Esophagus squamous epithelium (tissue), 4 donors: ENCODE data around the gene KCNAB1.

Experiments used
- CTCF ChIP-seq, 6 experiments: fragments of 450-650 bp in 4 of 6; fragments of 200-600 bp in 2 of 6; sonication (generic) in 2 of 6; IDR thresholded peaks; one replicate each; pipeline ENCODE4 v1.5.1; 2016 to 2019; ENCODE audit warnings: antibody characterized with exemption in 6 of 6, mild to moderate bottlenecking in 4 of 6, moderate library complexity in 4 of 6
- POLR2A ChIP-seq, 4 donors: fragments of 450-650 bp; IDR thresholded peaks; one replicate each; pipeline ENCODE4 v1.6.1; 2017; ENCODE audit warnings: antibody characterized with exemption in 4 of 4, mild to moderate bottlenecking in 4 of 4, moderate library complexity in 3 of 4

- TF ChIP-seq CTCF (IDR thresholded peaks at IDR 0.05) (no peak), POLR2A (IDR thresholded peaks at IDR 0.05) (no peak)
These were observed 466.8 kb downstream of the KCNAB1 start for GRCh38 chr3:156586905-156587759.
